H1 (cell line): ENCODE data around the gene GNAI2. TPM values are rescaled to one million over a fixed set of nuclear protein-coding genes. Genes with fewer than 3 reads are reported as not detected.

ENCODE experiments used
- NRF1 ChIP-seq: IDR thresholded peaks from 2 replicates; pipeline ENCODE4 v1.6.1; 2011; ENCODE audit warnings: mild to moderate bottlenecking, low read depth, low read length, improper control_type of control experiment
- RBBP5 ChIP-seq: IDR thresholded peaks from 2 replicates; pipeline ENCODE4 v1.7.1; 2012; ENCODE audit warnings: low read depth, mild to moderate bottlenecking, inconsistent platforms, low read length, moderate library complexity, borderline replicate concordance
- SP4 ChIP-seq: IDR thresholded peaks from 2 replicates; pipeline ENCODE4 v1.6.1; 2012; ENCODE audit warnings: low read length, inconsistent platforms
- SRF ChIP-seq: IDR thresholded peaks from 2 replicates; pipeline ENCODE4 v1.6.1; 2011; ENCODE audit warnings: mild to moderate bottlenecking, low read depth, low read length, moderate library complexity
- polyA plus RNA-seq, 7 experiments: library from polyadenylated mRNA; depleted of rRNA in 3 of 7; stranded (reverse) in 5 of 7; unstranded in 2 of 7; fragments of >200 nt in 5 of 7; fragments of 200-250 nt in 2 of 7; gene quantifications; 1 replicate in 5 of 7; 2 replicates in 1 of 7; 4 replicates in 1 of 7; pipeline versions ENCODE4 v1.2.1 to v1.2.3, GENCODE V29; 2011 to 2013; ENCODE audit warnings: missing spikeins in 2 of 7, mixed read lengths in 2 of 7
- total RNA-seq: library from RNA; stranded (reverse); fragmentation: NEBNext Ultra II Directional; extraction: Animal tissue kit (Norgen Biotek cat#: 25700); gene quantifications from 2 replicates; pipeline ENCODE4 v1.2.1, GENCODE V29; 2021
- TF ChIP-seq, protein P1 (sequence below): IDR thresholded peaks from 2 replicates; pipeline ENCODE4 v1.6.1; 2011; ENCODE audit warnings: low read length, improper control_type of control experiment

Gene GNAI2
- total and polyA plus RNA-seq, 2 of the 8 experiments (the other 6 are each of a cell fraction or from before 2014, with no cell fraction given) = 168 to 539 TPM

DNA sequence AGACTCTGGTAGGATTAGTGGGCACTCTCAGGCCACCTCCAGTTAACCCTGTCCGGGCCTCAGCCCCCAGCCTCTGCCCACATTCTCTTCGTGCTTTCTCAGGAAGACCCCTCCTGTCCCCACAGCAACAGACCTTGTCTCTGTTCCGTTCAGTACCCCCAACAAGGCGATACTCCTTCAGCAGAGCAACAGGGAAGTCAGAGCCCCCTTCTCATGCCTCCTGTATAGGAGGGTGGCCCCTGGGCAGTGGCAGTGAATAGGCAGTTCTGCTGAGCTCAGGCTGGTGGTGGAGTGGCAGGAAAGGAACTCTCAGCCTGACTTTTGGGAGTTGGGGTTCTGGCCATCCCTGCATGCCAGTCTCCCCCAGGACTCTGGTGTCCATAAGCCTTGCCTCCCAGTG is 33.5 kb downstream of the GNAI2 start (continued):
- TF ChIP-seq RBBP5 (no peak), NRF1 (no peak), SRF (no peak), SP4 (no peak)
- TF ChIP-seq, protein P1, sequence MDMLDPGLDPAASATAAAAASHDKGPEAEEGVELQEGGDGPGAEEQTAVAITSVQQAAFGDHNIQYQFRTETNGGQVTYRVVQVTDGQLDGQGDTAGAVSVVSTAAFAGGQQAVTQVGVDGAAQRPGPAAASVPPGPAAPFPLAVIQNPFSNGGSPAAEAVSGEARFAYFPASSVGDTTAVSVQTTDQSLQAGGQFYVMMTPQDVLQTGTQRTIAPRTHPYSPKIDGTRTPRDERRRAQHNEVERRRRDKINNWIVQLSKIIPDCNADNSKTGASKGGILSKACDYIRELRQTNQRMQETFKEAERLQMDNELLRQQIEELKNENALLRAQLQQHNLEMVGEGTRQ = no peak
